Measurements from ENCODE around the gene MACO1. TPM values are rescaled to one million over a fixed set of nuclear protein-coding genes. Genes with fewer than 3 reads are reported as not detected.

The MACO1 gene
- total and polyA plus RNA-seq, 9 of the 15 experiments (the other 6 are each of a cell fraction or from before 2014, with no cell fraction given), result 4.6 to 28.4 (median 21.7) TPM

GRCh38 chr1:25431955-25432719 is 1.4 kb downstream of the MACO1 start (continued):
- TF ChIP-seq NKRF (IDR thresholded peaks at IDR 0.05; ENCODE audit: borderline replicate concordance) (peak; percentile 66; the same call in 1 of the 2 replicates), REST (IDR thresholded peaks at IDR 0.05; ENCODE audit: borderline replicate concordance) (0 out of 2 replicates have a peak, but pooled peaks have one; percentile 2), REST (CRISPR knock-in tag; IDR thresholded peaks at IDR 0.05; ENCODE audit: low read depth) (no peak), ZNF384 (IDR thresholded peaks at IDR 0.05; ENCODE audit: low read depth, low read length) (0 out of 2 replicates have a peak, but pooled peaks have one; percentile 44), TCF3 (CRISPR knock-in tag; IDR thresholded peaks at IDR 0.05) (peak; percentile 27; the same call in 1 of the 2 replicates), MNT (conservative IDR thresholded peaks at IDR 0.05) (peak; percentile 97 to 98), ZEB2 (IDR thresholded peaks at IDR 0.05) (0 out of 2 replicates have a peak, but pooled peaks have one; percentile 21), U2AF1 (optimal IDR thresholded peaks at IDR 0.05; ENCODE audit: low read depth, low read length) (no peak)

All from K562 (cell line).